ENCODE results near the gene RIPOR1.

RIPOR1 gene

GRCh38 chr16:67545665-67546024 is 17.0 kb downstream of the RIPOR1 start:
- Histone ChIP-seq H3K36me3 (ENCODE audit: insufficient read depth, low read length) (peaks cover 5% of the 10 kb centered on the region; the same call in 1 of the 2 replicates), H3K4me3 (ENCODE audit: low read depth, low read length, poor library complexity, severe bottlenecking) (no peak overlapping the region), H3K9me3 (ENCODE audit: low read length) (no peaks in the 10 kb centered on the region), H3K27ac (ENCODE audit: low read depth, low read length, poor library complexity, severe bottlenecking) (peak overlapping the region; percentile 97), H3K9ac (ENCODE audit: low read length) (peak overlapping the region; percentile 53; the same call in 1 of the 2 replicates), H3K79me2 (ENCODE audit: insufficient read depth, low read length) (no peaks in the 10 kb centered on the region), H3K27me3 (ENCODE audit: insufficient read depth, low read length) (no peaks in the 10 kb centered on the region), H3K9me2 (ENCODE audit: low read depth, low read length) (no peaks in the 10 kb centered on the region), H2AFZ (ENCODE audit: low read length) (no peak overlapping the region), H3K4me1 (ENCODE audit: insufficient read depth, low read length, severe bottlenecking) (peaks cover 67% of the 10 kb centered on the region), H4K20me1 (ENCODE audit: insufficient read depth, low read length) (no peaks in the 10 kb centered on the region), H3F3A (ENCODE audit: insufficient read depth, low read length) (no peaks in the 10 kb centered on the region), H3K4me2 (ENCODE audit: low read length) (peak overlapping the region; percentile 56; the same call in 1 of the 2 replicates)
- no peak for TF ChIP-seq EZH2 (IDR thresholded peaks at IDR 0.05; ENCODE audit: borderline replicate concordance, low read length)
- TF ChIP-seq CTCF (IDR thresholded peaks at IDR 0.05; ENCODE audit: low read length): no peak

- Histone ChIP-seq H3K4me3 (ENCODE audit: low read depth, low read length, poor library complexity, severe bottlenecking) (no peak overlapping the region), H3K36me3 (ENCODE audit: insufficient read depth, low read length) (peaks cover 5% of the 10 kb centered on the region; the same call in 1 of the 2 replicates), H3K4me2 (ENCODE audit: low read length) (peak overlapping the region; percentile 56; the same call in 1 of the 2 replicates), H3K27me3 (ENCODE audit: insufficient read depth, low read length) (no peaks in the 10 kb centered on the region), H4K20me1 (ENCODE audit: insufficient read depth, low read length) (no peaks in the 10 kb centered on the region), H3F3A (ENCODE audit: insufficient read depth, low read length) (no peaks in the 10 kb centered on the region), H3K79me2 (ENCODE audit: insufficient read depth, low read length) (no peaks in the 10 kb centered on the region), H3K9me2 (ENCODE audit: low read depth, low read length) (no peaks in the 10 kb centered on the region), H3K9ac (ENCODE audit: low read length) (peak overlapping the region; percentile 53; the same call in 1 of the 2 replicates), H3K27ac (ENCODE audit: low read depth, low read length, poor library complexity, severe bottlenecking) (peak overlapping the region; percentile 97), H3K4me1 (ENCODE audit: insufficient read depth, low read length, severe bottlenecking) (peaks cover 71% of the 10 kb centered on the region), H2AFZ (ENCODE audit: low read length) (no peak overlapping the region), H3K9me3 (ENCODE audit: low read length) (no peaks in the 10 kb centered on the region)
- TF ChIP-seq EZH2 (IDR thresholded peaks at IDR 0.05; ENCODE audit: borderline replicate concordance, low read length) (no peak), CTCF (IDR thresholded peaks at IDR 0.05; ENCODE audit: low read length) (no peak)
Measured at GRCh38 chr16:67546091-67546501, 17.5 kb downstream of the RIPOR1 start.

DNA sequence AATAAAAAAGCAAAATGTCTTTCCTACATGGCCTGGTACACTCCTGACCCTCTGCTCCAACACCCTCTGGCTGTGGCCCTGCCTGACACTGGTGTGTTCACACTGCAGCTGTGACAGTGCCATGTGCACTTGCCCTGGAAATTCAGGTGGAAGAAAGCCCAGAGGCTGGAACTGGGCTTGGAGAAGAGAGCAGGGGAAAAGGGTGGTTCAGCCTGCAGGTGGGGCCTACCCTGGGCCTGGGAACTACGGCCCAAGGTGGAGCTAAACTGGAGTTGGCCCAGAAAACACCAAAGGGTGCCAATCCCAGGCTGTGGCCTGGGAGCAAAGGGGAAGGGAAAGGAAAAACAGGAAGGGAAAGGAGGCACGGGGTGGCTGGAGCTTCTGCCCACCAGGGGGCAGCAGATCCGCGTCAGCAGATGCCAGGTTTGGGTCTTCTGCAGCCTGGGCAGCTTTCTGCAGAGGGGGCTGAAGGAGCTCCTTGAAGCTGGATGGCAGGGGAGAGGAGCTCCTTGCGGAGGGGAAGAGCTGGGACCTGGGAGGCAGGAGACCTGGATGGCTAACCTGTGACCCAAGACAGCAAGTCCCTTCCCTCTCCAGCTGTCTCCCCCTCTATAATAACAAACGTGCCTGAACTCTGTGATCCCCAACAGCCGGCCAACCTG is 18.3 kb downstream of the RIPOR1 start:
- peaks cover 5% of the 10 kb centered on the region; the same call in 1 of the 2 replicates for H3K36me3 ChIP-seq (ENCODE audit: insufficient read depth, low read length)
- no peaks in the 10 kb centered on the region for H4K20me1 ChIP-seq (ENCODE audit: insufficient read depth, low read length)
- H3K27ac ChIP-seq (ENCODE audit: low read depth, low read length, poor library complexity, severe bottlenecking): peak overlapping the region; percentile 97
- peaks cover 79% of the 10 kb centered on the region for H3K4me1 ChIP-seq (ENCODE audit: insufficient read depth, low read length, severe bottlenecking)
- no peaks in the 10 kb centered on the region for H3K79me2 ChIP-seq (ENCODE audit: insufficient read depth, low read length)
- H3K9me3 ChIP-seq (ENCODE audit: low read length): no peaks in the 10 kb centered on the region
- H2AFZ ChIP-seq (ENCODE audit: low read length): no peak overlapping the region
- H3K9ac ChIP-seq (ENCODE audit: low read length): peak overlapping the region; percentile 67
- no peaks in the 10 kb centered on the region for H3K9me2 ChIP-seq (ENCODE audit: low read depth, low read length)
- H3K27me3 ChIP-seq (ENCODE audit: insufficient read depth, low read length): no peaks in the 10 kb centered on the region
- TF ChIP-seq EZH2 (IDR thresholded peaks at IDR 0.05; ENCODE audit: borderline replicate concordance, low read length) (no peak), CTCF (IDR thresholded peaks at IDR 0.05; ENCODE audit: low read length) (peak; percentile 98)
- H3K4me3 ChIP-seq (ENCODE audit: low read depth, low read length, poor library complexity, severe bottlenecking): peak overlapping the region; percentile 42
- H3K4me2 ChIP-seq (ENCODE audit: low read length): peak overlapping the region; percentile 56
- H3F3A ChIP-seq (ENCODE audit: insufficient read depth, low read length): peaks cover under 1% of the 10 kb centered on the region; the same call in 1 of the 2 replicates
